Pons (tissue), 1 donor: ENCODE data around the gene FXYD5.

Source experiments
- DNase-seq: peaks from one replicate; pipeline ENCODE4 v3.0.0-alpha.2; 2016; ENCODE audit warnings: low spot score

Gene FXYD5

GRCh38 chr19:35155981-35156672 lies 1.6 kb downstream of the FXYD5 start:
- no peak for DNase-seq

GRCh38 chr19:35156673-35157014 lies 2.1 kb downstream of the FXYD5 start:
- no peak for DNase-seq

GRCh38 chr19:35157431-35157830 lies 2.9 kb downstream of the FXYD5 start:
- DNase-seq, result no peak

- no peak for DNase-seq
These were observed 5.1 kb downstream of the FXYD5 start for GRCh38 chr19:35159606-35160005.

- no peak for DNase-seq
These were observed 6.3 kb downstream of the FXYD5 start for GRCh38 chr19:35160629-35161433.

GRCh38 chr19:35161434-35161743 lies 6.9 kb downstream of the FXYD5 start:
- DNase-seq, result no peak

- no peak for DNase-seq
These were observed 8.2 kb downstream of the FXYD5 start for GRCh38 chr19:35162471-35163326.

GRCh38 chr19:35164418-35164817 lies 9.9 kb downstream of the FXYD5 start:
- DNase-seq, result no peak

- no peak for DNase-seq
These were observed 10.9 kb downstream of the FXYD5 start for GRCh38 chr19:35165200-35166058.

GRCh38 chr19:35166100-35167063 lies 11.8 kb downstream of the FXYD5 start:
- DNase-seq, result no peak

GRCh38 chr19:35167251-35168119 lies 12.9 kb downstream of the FXYD5 start:
- DNase-seq, result peak; percentile 67

GRCh38 chr19:35168196-35168595 lies 13.7 kb downstream of the FXYD5 start:
- no peak for DNase-seq

GRCh38 chr19:35169221-35169995 lies 14.9 kb downstream of the FXYD5 start:
- no peak for DNase-seq

GRCh38 chr19:35170359-35171061 lies 16.0 kb downstream of the FXYD5 start:
- peak; percentile 27 for DNase-seq

- no peak for DNase-seq
These were observed 17.2 kb downstream of the FXYD5 start for GRCh38 chr19:35171730-35172129.

- DNase-seq, result no peak
These were observed 19.7 kb downstream of the FXYD5 start for GRCh38 chr19:35174226-35174625.

- DNase-seq, result no peak
These were observed 21.6 kb downstream of the FXYD5 start for GRCh38 chr19:35176181-35176570.
